ENCODE results near the gene STIM2. TPM values are rescaled to one million over a fixed set of nuclear protein-coding genes. Genes with fewer than 3 reads are reported as not detected.
"Not testable (repeated sequence)": the region's sequence is repeated elsewhere in the genome, so short reads cannot be mapped to it uniquely, and the experiment has no call there.

The STIM2 gene
- total RNA-seq, 1 experiment from 2014 or later = 59.0 TPM

DNA sequence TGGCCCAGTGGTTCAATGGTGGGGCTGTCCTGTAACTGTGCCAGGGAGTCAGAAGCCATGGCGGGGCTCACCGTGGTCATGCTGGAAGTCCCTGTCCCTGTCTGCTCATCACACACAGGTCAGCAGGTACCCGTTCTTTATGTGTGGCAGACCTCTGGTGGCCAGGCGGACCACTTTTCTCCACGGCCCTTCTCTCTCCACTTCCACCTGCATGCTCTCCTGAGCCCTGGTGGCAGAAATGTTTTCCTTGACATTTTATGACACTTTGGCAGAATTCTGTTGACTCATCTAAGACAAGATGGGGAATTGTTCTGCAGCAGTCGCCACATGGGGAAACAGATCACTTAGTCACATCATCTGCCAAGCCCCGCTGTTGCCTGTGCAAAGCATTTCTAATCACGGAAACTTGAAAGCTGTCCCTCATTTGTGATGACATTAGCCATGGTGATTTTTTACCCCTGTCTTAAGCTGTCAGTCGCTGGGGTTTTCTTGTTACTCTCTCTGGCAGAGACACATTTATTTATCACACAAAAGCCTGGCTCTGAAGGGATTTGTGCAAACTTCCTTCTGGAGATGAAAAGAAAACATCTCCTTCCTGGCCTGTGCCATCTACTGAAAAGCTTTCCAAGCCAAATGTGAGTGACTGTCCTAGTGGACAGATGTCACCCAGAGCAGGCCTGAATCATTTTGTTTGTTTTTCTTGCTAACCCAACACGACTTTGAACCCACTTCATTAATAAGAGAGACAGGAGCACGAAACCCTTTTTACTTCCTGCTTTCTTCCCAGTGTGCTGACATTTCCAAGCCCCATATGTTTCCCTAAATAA lies 38.8 kb upstream of the STIM2 start:
- TF ChIP-seq, protein P1, sequence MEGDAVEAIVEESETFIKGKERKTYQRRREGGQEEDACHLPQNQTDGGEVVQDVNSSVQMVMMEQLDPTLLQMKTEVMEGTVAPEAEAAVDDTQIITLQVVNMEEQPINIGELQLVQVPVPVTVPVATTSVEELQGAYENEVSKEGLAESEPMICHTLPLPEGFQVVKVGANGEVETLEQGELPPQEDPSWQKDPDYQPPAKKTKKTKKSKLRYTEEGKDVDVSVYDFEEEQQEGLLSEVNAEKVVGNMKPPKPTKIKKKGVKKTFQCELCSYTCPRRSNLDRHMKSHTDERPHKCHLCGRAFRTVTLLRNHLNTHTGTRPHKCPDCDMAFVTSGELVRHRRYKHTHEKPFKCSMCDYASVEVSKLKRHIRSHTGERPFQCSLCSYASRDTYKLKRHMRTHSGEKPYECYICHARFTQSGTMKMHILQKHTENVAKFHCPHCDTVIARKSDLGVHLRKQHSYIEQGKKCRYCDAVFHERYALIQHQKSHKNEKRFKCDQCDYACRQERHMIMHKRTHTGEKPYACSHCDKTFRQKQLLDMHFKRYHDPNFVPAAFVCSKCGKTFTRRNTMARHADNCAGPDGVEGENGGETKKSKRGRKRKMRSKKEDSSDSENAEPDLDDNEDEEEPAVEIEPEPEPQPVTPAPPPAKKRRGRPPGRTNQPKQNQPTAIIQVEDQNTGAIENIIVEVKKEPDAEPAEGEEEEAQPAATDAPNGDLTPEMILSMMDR (conservative IDR thresholded peaks at IDR 0.05; ENCODE audit: low read depth, low read length) = 0 out of 2 replicates have a peak, but pooled peaks have one; percentile 39
- TF ChIP-seq EZH2 (IDR thresholded peaks at IDR 0.05; ENCODE audit: borderline replicate concordance, low read depth, low read length, poor library complexity, severe bottlenecking) = no peak
- peaks cover 37% of the 10 kb centered on the region for H3K4me1 ChIP-seq (ENCODE audit: insufficient read depth, low read length, poor library complexity, severe bottlenecking)
- H3K4me3 ChIP-seq (ENCODE audit: low read depth, low read length, poor library complexity, severe bottlenecking) = no peak overlapping the region
- no peaks in the 10 kb centered on the region for H3K27me3 ChIP-seq (replicated peaks; ENCODE audit: insufficient read depth, low read depth, low read length, poor library complexity)
- H3K9me3 ChIP-seq (ENCODE audit: low read depth, low read length, poor library complexity, severe bottlenecking) = peaks cover 18% of the 10 kb centered on the region
- POLR2A ChIA-PET (ENCODE audit: low non-redundant PET) = no interaction called here
- H3K27ac ChIP-seq (ENCODE audit: low read depth, low read length, poor library complexity, severe bottlenecking) = peak overlapping the region; percentile 87
- intact Hi-C loops (cut with micrococcal nuclease; ENCODE audit: unreplicated experiment) = loop anchor here (2.0 kb wide), 1 partner anchor 17 kb away; no protein-coding TSS in a partner anchor
- CTCF ChIA-PET = no interaction called here
- peak; percentile 83 for DNase-seq (ENCODE audit: low spot score)
- no TSS peak for BruUV-seq (replicated peaks)
- no peaks in the 10 kb centered on the region for H3K36me3 ChIP-seq (ENCODE audit: insufficient read depth, low read length, poor library complexity, severe bottlenecking)

DNA sequence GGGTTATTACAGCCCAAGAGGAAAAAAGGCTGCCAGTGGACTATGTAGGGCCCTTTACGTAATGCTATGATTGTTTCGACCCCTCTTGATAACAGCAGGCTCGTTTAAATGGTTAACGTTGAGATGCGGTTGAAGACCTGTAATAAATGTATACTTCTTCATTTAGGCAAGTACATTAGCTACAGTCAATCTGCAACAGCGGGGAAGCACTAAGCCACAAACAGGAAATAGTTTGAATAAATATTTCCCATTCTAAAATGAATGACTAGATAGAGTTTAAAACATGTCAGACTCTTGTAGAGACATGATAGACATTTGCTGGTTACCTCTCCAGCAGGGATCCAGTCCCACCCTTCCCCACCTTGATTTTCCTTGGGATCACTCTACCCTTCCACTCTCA lies 38.1 kb upstream of the STIM2 start:
- intact Hi-C loops (cut with micrococcal nuclease; ENCODE audit: unreplicated experiment) = loop anchor here (2.0 kb wide), 1 partner anchor 16 kb away; no protein-coding TSS in a partner anchor
- ChIA-PET CTCF (no interaction called here), POLR2A (ENCODE audit: low non-redundant PET) (no interaction called here)
- no peaks in the 10 kb centered on the region for H3K36me3 ChIP-seq (ENCODE audit: insufficient read depth, low read length, poor library complexity, severe bottlenecking)
- TF ChIP-seq, protein P1 (conservative IDR thresholded peaks at IDR 0.05; ENCODE audit: low read depth, low read length) = no peak
- no peak for TF ChIP-seq EZH2 (IDR thresholded peaks at IDR 0.05; ENCODE audit: borderline replicate concordance, low read depth, low read length, poor library complexity, severe bottlenecking)
- no TSS peak for BruUV-seq (replicated peaks)
- no peak overlapping the region for H3K4me3 ChIP-seq (ENCODE audit: low read depth, low read length, poor library complexity, severe bottlenecking)
- peak overlapping the region; percentile 87 for H3K27ac ChIP-seq (ENCODE audit: low read depth, low read length, poor library complexity, severe bottlenecking)
- peaks cover 18% of the 10 kb centered on the region for H3K9me3 ChIP-seq (ENCODE audit: low read depth, low read length, poor library complexity, severe bottlenecking)
- peaks cover 44% of the 10 kb centered on the region for H3K4me1 ChIP-seq (ENCODE audit: insufficient read depth, low read length, poor library complexity, severe bottlenecking)
- peak; percentile 82 for DNase-seq (ENCODE audit: low spot score)
- H3K27me3 ChIP-seq (replicated peaks; ENCODE audit: insufficient read depth, low read depth, low read length, poor library complexity) = no peaks in the 10 kb centered on the region

DNA sequence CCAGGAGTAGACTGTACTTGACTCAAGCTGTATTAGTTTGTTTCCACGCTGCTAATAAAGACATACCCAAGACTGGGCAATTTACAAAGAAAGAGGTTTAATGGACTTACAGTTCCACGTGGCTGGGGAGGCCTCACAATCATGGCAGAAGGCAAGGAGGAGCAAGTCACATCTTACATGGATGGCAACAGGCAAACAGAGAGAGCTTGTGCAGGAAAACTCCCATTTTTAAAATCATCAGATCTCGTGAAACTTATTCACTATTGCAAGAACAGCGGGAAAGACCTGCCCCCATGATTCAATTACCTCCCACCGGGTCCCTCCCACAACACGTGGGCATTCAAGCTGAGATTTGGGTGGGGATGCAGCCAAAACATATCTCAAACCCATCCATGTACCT lies 37.7 kb upstream of the STIM2 start:
- H3K9me3 ChIP-seq (ENCODE audit: low read depth, low read length, poor library complexity, severe bottlenecking) = peaks cover 18% of the 10 kb centered on the region
- CTCF ChIA-PET; DNase-seq (ENCODE audit: low spot score); BruUV-seq (replicated peaks); H3K4me3 ChIP-seq (ENCODE audit: low read depth, low read length, poor library complexity, severe bottlenecking); H3K36me3 ChIP-seq (ENCODE audit: insufficient read depth, low read length, poor library complexity, severe bottlenecking); POLR2A ChIA-PET (ENCODE audit: low non-redundant PET); H3K27me3 ChIP-seq (replicated peaks; ENCODE audit: insufficient read depth, low read depth, low read length, poor library complexity): not testable (repeated sequence)
- H3K4me1 ChIP-seq (ENCODE audit: insufficient read depth, low read length, poor library complexity, severe bottlenecking) = peaks cover 46% of the 10 kb centered on the region
- H3K27ac ChIP-seq (ENCODE audit: low read depth, low read length, poor library complexity, severe bottlenecking) = peak overlapping the region; percentile 87
- intact Hi-C loops (cut with micrococcal nuclease; ENCODE audit: unreplicated experiment) = loop anchor here (2.0 kb wide), 1 partner anchor 16 kb away; no protein-coding TSS in a partner anchor
